ENCODE results near the gene RAB8B.
A peak's percentile ranks its signal among the peaks of the same experiment; 100 is the strongest.

Gene RAB8B

GRCh38 chr15:63188926-63189871 lies at the start of gene RAB8B:
TSS of gene RAB8B (plus strand) at chr15:63189606. CDS start at chr15:63189625, 19 bp downstream.
- peak; percentile 97 for DNase-seq (ENCODE audit: low spot score)

DNA sequence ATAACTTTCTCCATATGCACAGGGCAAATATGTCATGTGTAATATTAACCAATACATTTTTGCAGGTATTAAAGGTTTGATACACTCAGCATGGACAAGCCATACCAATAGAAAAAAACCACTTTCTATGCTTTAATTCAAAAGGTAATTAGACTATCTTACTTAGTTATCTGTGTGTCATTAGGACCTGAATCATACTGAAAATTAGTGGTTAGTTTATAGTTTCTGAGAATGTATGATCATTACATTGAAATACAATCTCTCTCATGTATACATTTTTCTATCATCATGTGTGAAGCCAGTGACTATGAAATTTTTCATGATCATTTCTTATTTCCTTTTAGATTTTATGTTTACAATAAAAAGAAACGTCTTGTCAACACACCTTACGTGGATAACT lies 48.5 kb upstream of the RAB8B start:
- no peak for DNase-seq (ENCODE audit: low spot score)

- DNase-seq (ENCODE audit: low spot score): no peak
Measured at GRCh38 chr15:63145426-63145825, 44.0 kb upstream of the RAB8B start.

DNA sequence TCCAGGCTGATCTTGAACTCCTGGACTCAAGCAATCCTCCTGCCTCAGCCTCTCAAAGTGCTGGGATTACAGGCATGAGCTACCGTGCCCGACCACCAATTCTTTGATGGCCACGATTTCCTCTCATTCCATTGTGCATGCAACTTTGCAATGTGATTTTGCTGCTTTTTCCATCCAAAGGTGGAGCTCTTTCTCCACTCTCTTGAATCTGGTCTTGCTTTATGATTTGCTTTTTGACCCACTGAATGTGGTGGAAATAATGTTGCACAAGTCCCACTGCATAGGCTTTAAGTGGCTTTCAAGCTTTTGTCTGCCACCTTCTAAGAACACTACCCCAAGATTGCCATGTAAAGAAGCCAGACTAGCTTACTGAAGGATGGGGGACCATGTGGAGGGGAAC lies 42.7 kb upstream of the RAB8B start:
- no peak for DNase-seq (ENCODE audit: low spot score)

DNA sequence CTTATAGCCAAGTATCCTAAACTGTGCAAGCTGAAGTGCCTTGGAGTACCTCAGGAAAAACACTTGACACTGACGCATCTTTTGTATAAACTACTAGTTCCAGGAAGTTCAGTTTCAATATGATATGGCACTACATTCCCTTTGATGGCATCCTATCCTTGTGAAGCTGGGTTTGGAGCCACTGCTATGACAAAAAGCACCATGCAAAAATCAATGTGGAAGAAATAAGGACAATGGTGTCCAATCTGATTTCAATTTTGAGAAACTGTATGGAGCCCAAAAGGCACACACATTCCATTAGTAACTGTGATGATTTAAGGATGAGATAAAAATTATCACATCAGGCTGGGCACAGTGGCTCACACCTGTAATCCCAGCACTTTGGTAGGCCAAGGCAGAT lies 37.7 kb upstream of the RAB8B start:
- no peak for DNase-seq (ENCODE audit: low spot score)

- no peak for DNase-seq (ENCODE audit: low spot score)
Measured at GRCh38 chr15:63155486-63155885, 33.9 kb upstream of the RAB8B start.

- no peak for DNase-seq (ENCODE audit: low spot score)
Measured at GRCh38 chr15:63156086-63156710, 33.2 kb upstream of the RAB8B start.

- DNase-seq (ENCODE audit: low spot score): peak; percentile 81
Measured at GRCh38 chr15:63156755-63157117, 32.7 kb upstream of the RAB8B start.

DNA sequence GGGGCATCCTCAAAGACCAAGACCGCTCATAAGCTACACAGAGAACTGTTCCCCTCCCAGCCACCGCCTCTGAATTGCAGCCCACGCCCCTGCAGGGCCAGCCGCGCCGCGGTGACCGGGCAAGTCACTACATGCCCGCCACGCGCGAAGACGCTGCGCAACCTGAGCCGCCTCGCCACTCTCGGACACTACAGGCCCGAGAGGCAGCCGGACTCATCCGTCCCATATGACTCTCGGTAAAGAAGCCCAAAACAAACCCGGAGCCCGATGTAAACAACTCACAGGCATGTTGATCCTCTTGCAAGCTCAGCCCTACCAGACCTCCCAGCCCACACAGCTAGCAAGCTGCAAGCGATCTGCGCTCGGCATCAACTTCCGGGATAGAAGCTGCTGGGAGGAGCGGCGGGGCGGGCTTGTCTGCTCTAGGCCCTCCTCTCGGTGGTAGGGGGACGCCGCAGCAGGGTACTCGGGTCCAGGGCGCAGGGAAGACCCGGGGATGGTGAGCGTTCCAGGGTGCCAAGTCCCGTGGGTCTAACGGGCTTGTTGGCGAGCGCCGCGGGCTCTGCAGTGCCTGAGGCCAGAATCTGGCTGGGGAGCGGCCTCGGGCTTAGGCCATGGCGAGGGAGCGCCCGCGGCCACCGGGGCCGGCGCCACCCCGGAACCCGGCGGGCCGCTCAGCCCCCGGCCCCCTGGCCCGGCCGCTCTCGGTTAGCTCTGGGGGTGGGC lies 32.1 kb upstream of the RAB8B start, which contains the start of gene RPS27L:
Gene RPS27L, minus strand, starts transcription at position 360 of the 726 bp plus-strand sequence. Its CDS starts 72 bp downstream, at position 288.
- peak; percentile 93 for DNase-seq (ENCODE audit: low spot score)

DNA sequence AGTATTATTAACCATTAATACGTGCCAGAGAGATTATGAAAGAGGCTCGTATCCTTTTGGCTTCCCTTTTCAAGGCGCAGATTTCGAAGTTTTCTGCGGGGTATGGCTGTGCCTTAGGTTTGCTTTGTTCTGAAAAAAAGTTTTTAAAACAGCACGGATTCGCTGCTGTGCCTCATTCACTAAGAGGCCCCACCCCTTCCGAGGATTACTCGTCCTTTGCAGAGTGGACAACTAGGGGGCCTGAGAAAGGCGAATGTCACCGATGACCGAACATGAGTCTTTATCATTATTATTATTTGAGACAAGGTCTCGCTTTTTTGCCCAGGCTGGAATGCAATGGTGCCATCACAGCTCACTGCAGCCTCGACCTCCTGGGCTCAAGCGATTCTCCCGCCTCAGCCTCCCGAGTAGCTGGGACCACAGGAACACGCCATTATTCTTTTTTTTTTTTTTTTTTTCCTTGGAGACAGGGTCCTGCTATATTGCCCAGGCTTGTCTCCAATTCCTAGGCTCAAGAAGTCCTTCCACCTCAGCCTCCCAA lies 31.4 kb upstream of the RAB8B start:
- peak; percentile 78 for DNase-seq (ENCODE audit: low spot score)

DNA sequence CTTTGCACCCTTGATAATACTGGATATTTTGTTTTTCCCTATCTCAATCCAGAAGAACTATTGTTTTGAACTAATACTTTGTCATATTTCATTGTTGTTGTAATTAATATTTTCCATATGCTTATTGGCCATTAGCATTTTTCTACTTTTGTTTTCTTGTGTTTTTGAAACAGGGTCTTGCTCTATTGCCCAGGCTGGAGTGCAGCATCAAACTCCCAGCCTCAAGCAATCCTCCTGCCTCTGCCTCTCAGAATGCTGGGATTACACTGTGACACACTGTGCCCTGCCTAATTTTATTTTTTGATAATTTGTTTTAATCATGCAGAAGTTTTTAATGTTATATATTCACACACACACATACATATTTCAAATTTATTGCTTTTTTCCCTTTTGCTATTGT lies 28.8 kb upstream of the RAB8B start:
- DNase-seq (ENCODE audit: low spot score): no peak

DNA sequence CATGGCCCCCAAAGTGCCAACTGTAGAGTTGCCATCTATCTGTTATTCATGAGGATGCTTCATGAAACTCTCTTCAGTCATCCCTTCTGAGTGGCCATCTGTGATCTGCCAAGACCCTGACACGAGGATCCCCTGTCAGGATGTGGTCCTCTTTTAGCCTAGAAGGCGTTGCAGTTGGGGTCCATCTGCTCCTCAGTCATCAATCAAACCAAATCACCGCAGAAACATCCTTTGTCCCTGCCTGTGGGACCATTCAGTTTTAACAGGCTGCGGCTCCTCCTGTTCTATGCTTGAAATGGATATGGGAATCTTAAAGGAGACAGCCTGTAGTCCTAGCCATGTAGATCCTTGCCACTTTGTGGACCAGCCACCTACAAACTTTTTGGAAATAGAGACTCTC lies 26.2 kb upstream of the RAB8B start:
- no peak for DNase-seq (ENCODE audit: low spot score)

DNA sequence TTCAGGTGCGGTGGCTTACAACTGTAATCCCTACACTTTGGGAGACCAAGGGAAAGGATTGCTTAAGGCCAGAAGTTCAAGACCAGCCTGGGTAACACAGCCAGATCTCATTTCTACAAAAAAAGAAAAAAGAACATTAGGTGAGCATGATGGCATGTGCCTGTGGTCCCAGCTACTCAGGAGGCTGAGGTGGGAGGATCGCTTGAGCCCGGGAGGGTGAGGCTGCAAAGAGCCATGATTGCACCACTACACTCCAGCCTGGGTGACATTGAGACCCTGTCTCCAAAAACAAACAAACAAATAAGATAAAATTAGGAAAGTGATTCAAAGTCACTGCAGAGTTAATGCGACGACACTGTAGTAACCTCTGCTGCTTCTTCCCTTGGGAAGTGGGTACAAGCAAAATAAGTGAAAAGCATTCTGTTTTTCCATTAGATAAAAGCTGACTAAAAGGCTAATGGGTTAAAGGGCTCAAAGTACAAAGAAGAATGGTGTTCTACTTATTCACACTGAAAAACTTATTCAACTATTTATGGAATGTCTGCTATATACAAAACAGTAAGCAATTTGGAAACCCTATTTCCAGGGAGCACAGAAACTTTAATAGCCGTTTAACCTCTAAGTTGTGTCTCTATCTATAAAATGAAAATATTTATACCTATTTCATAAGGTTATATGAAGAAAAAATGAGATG lies 24.1 kb upstream of the RAB8B start:
- no peak for DNase-seq (ENCODE audit: low spot score)

GRCh38 chr15:63166219-63166618 lies 23.2 kb upstream of the RAB8B start:
- DNase-seq (ENCODE audit: low spot score): peak; percentile 32

GRCh38 chr15:63169788-63170187 lies 19.6 kb upstream of the RAB8B start:
- no peak for DNase-seq (ENCODE audit: low spot score)

DNA sequence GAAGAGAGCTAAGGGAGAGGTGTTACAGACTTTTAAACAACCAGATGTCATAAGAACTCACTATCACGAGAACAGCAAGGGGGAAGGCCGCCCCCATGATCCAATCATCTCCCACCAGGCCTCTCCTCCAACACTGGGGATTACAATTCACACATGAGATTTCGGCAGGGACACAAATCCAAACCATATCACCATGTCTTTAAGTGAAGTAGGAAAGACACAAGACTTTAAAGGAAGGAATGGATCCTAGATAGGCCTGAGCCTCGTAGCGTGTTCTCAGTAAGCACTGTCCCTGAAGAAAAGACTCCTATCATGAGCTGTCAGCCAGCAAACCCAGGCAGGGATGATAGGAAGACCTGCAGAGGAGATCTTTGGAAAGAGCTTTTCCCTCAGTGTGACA lies 17.0 kb upstream of the RAB8B start:
- no peak for DNase-seq (ENCODE audit: low spot score)

- DNase-seq (ENCODE audit: low spot score): no peak
Measured at GRCh38 chr15:63172851-63173451, 16.5 kb upstream of the RAB8B start.

- DNase-seq (ENCODE audit: low spot score): peak; percentile 84
Measured at GRCh38 chr15:63176302-63176701, 13.1 kb upstream of the RAB8B start.

- no peak for DNase-seq (ENCODE audit: low spot score)
Measured at GRCh38 chr15:63178034-63178433, 11.4 kb upstream of the RAB8B start.

- DNase-seq (ENCODE audit: low spot score): no peak
Measured at GRCh38 chr15:63180746-63181145, 8.7 kb upstream of the RAB8B start.

GRCh38 chr15:63181648-63182047 lies 7.8 kb upstream of the RAB8B start:
- DNase-seq (ENCODE audit: low spot score): no peak
